Measurements from ENCODE around the gene ROR2.
A peak's percentile ranks its signal among the peaks of the same experiment; 100 is the strongest.

Gene ROR2

DNA sequence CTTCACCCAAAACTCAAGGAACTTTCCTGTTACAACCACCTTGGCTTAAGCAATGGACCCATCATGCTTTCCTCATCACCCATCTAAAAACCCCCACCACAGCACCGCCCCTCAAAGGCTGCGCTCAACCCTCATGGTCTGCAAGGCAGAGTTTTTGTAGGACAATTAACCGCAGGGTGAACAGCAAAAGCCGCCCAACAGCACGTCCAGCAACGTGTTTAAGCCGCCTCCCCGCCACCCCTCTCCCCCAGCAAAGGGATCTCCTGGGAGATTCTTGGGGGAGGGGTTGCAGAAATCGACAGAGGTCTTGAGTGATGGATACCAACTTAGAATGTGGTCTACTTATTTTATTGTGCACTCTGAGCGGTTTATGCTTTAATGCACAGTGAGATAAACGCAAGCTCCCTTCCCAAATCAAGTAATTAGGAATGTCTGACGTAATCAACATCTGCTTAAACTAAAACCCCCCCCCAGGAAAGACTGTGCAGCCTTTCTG is 1.9 kb downstream of the ROR2 start:
- DNase-seq = no peak

DNA sequence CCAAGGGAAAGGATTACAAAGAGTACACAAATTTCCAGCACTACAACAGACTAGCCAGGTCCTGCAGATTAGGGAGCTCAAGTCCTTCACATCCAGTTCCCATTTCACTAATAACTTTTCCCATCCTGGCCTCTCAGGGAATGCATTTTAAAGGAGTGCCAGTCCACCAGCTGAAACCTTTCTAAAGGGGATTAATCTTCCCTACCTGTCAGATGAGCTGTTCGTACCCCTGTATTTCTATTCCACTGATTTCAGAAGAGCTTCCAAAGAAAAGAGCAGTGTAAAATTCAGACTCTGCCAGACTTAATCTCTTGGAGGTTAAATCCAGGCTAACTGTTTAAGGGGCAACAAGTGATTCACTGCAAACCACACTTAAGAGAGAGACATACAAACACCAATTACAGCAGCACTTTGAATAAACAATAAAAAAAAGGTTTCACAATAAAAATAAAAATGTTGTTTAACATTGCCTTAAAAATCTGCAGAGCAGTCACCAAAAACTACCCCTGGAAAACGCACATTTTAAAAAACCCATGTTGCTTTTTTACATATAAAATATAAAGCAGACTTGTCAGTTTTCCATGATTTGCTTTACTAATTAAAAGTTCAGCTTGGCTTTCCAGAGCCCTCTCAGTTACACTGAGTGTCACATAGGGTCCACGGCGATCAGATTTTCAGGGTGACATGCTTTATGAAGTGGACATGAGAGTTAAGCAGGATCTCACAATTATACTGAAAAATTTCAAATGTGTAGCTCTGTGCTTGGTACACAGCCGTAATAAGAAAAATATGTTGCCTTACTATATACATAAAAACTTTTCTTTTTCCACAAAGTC is 3.2 kb downstream of the ROR2 start:
- peak; percentile 9 for DNase-seq

GRCh38 chr9:91946196-91946595 is 3.8 kb downstream of the ROR2 start:
- DNase-seq = no peak

- DNase-seq = no peak
Observed at GRCh38 chr9:91945277-91946085, 4.5 kb downstream of the ROR2 start.

DNA sequence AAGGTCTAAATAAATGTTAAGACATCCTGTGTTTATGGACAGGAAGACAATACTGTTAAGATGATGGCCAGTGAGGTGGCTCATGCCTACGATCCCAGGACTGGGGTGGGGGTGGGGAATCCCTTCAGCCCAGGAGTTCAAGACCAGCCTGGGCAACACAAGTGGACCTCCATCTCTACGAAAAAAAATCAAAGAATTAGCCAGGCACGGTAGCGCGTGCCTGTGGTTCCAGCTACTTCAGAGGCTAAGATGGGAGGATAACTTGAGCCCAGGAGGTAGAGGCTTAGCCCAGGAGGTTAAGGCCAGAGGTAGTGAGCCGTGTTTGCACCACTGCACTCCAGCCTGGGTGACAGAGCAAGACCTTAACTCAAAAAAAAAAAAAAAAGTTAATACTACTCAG is 5.3 kb downstream of the ROR2 start:
- no peak for DNase-seq

GRCh38 chr9:91943478-91944470 is 6.3 kb downstream of the ROR2 start:
- DNase-seq = no peak

GRCh38 chr9:91942201-91942600 is 7.8 kb downstream of the ROR2 start:
- no peak for DNase-seq

GRCh38 chr9:91939978-91940377 is 10.1 kb downstream of the ROR2 start:
- no peak for DNase-seq

- DNase-seq = no peak
Observed at GRCh38 chr9:91937727-91938126, 12.3 kb downstream of the ROR2 start.

- no peak for DNase-seq
Observed at GRCh38 chr9:91937056-91937455, 13.0 kb downstream of the ROR2 start.

DNA sequence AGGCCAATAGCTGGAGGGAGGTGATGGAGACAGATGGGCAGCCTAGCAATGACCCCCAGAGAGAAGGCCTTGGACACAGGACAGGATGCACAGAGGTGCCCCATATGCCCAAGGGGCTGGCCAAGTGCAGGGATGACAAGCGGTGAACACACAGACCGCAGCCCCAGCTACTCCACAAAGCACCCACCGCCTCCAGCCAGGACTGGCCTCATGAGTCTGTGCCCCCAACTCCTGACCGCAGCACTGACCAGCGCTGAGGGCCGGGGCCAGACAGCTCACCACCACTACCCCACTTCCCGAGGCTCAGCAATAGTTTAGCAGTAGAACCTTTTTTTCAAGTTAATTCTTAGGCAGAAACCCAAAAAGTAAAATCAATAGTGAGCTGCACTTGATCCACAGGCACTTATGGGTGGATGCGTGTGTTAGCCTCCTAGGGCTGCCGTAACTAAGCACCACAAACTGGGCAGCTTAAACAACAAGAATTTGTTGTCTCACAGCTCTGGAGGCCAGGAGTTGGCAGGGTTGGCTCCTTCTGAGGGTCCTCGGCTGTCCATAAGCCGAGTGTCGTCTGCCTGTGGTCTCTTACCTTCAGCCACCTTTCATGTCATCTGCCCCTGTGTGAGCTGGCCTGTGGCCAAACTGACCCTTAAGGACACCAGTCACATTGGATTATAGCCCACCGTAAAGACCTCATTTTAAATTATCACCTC is 14.1 kb downstream of the ROR2 start:
- DNase-seq = no peak

DNA sequence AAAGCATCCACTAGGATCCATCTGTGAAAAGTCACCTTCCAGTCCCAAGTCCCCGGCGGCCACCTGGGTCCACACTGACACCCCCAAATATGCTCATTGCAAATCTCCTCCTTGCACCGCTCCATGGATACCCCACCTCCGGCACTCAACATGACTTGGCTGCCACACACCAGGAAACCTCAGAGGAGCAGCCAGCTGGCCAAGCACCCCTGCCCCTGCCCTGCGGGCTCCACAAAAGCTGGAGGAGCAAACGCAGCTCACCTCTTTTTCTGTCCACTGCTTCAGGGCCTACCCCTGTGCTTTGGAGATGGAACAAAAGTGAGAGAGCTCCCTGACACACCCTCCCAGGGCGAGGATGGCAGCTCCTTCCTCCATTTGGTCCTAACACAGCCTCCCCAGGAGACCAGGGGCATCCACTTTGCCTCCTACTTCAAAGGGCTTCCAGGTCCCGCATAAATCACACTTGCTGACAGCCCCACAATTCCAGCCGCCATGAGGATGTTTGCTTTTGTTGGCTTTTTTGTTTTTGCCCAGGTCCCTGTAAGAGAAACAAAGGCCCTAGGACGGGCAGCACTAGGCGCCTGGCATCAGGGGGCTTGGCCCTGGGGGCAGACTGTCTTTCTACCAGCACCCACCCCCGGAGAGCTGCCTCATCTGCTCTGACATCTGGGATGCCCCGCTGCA is 14.8 kb downstream of the ROR2 start:
- DNase-seq = no peak

DNA sequence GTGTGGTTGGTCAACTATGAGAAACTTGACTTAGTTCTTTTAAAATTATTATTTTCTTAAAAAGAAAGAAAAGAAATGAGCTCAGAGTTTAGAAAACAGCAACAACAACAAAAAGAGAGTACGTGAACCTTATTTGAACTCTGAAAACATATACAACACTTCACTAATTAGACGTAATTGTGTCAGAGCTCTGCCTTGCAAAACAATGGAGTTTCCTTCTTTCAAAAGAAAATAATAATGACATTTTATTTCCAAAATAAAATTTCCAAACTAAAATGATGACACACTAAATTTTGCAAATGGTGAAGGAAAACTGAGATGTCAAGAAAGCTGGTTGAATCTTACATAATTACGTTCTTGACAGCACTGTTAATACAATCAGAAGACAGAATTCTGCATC is 15.4 kb downstream of the ROR2 start:
- no peak for DNase-seq

GRCh38 chr9:91933556-91934352 is 16.3 kb downstream of the ROR2 start:
- no peak for DNase-seq

GRCh38 chr9:91930475-91930874 is 19.6 kb downstream of the ROR2 start:
- DNase-seq = no peak

DNA sequence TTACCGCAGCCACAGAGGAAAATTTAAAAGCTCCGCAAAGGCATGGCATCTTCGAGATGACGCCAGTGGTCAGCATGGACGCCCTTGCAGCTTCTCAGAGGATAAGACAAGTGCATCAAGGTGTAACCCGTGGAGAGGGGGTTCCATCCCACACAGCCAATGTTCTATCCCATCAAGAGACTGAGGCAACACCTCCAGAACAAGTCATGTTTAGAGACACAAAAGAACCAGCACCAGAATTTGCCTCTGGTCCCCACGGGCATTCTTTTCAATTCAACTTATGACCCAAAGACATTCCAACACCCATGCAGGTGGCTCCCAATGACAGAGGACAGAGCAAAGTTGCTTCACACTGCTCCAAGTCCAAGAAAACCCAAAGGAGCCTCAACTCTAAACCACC is 20.7 kb downstream of the ROR2 start:
- DNase-seq = no peak

DNA sequence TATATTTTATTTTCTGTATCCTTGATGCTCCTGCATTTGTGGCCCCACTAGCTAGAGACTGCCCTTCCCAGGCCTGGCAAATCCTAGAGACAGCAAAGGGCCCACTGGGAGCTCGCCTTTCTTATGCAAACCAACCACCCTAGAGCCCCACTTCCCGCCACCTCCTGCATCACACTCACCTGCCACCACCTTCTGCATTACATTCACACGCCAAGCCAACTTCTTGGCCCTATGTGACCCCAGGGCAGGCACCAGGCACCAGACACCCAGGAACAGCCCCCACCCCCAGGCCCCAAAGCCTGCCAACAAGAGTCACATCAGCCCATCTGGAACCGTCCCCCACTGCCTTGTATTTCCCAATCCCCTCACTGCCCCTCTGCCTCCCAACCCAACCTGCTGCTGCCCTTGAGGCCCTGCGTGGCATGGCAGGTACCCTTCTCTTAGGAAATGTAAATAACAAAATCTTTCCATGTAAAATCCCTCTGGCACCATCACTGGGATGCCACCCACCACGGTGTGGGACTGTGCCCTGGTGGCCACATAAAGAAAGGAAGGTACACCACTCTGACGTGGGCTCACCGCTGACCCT is 22.0 kb downstream of the ROR2 start:
- DNase-seq = no peak

GRCh38 chr9:91924090-91924489 is 25.9 kb downstream of the ROR2 start:
- no peak for DNase-seq

GRCh38 chr9:91923145-91923544 is 26.9 kb downstream of the ROR2 start:
- DNase-seq = no peak

DNA sequence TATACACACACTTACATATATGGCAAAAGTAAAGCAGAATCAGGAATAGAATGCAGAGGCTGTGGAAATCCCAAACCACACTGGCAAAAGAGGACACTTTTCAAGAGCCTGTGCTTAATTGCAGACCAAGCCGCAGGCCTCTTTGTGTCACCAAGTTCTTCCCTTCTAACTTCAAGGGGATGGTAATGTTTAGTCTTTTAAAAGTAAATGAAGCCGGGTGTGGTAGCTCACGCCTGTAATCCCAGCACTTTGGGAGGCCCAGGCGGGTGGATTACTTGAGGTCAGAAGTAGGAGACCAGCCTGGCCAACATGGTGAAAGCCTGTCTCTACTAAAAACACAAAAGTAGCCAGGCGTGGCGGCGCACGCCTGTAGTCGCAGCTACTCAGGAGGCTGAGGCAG is 28.7 kb downstream of the ROR2 start:
- DNase-seq = no peak
